Caco-2 (cell line): Measurements from ENCODE around the gene SCUBE3. TPM values are rescaled to one million over a fixed set of nuclear protein-coding genes. Genes with fewer than 3 reads are reported as not detected.

Experiments
- BruUV-seq: library from RNA; stranded (reverse); fragments of 400-500 nt; replicated peaks from 2 replicates; lab custom pipeline; 2021; lab: Mats Ljungman, UMichigan
- CTCF ChIA-PET: fragments of 300-600 bp; sonication (Branson Sonifier 250); formaldehyde crosslinking; loops from one replicate; lab custom pipeline; 2022; ENCODE audit warnings: antibody characterized with exemption; lab: Charles Lee
- POLR2A ChIA-PET: fragments of 300-600 bp; sonication (Branson Sonifier 250); formaldehyde crosslinking; loops from one replicate; lab custom pipeline; 2022; ENCODE audit warnings: antibody characterized with exemption; lab: Charles Lee
- DNase-seq, 2 experiments: peaks; one replicate each; pipeline versions ENCODE4 v3.0.0 to v3.0.0-alpha.2; 2020 to 2022
- H3K27me3 ChIP-seq: replicated peaks from 2 replicates; pipeline ENCODE4 v1.6.0; 2011; ENCODE audit warnings: low read length; ENCODE audit not compliant: control insufficient read depth, insufficient read depth
- H3K36me3 ChIP-seq: 2 replicates; pipeline ENCODE4 v1.5.1; 2011; ENCODE audit warnings: low read length; ENCODE audit not compliant: control insufficient read depth, insufficient read depth
- H3K4me1 ChIP-seq: fragments of 250-450 bp; sonication (Bioruptor Pico); 2 replicates; pipeline ENCODE4 v1.5.1; 2020; ENCODE audit warnings: mild to moderate bottlenecking
- H3K4me3 ChIP-seq: 2 replicates; pipeline ENCODE4 v1.5.1; 2011; ENCODE audit warnings: low read depth, mild to moderate bottlenecking, control low read depth, low read length
- H3K9me3 ChIP-seq: fragments of 250-450 bp; sonication (Bioruptor Pico); 2 replicates; pipeline ENCODE4 v1.5.1; 2020; ENCODE audit warnings: mild to moderate bottlenecking, moderate library complexity
- H3K27ac Mint-ChIP-seq: one replicate; pipeline ENCODE4 v1.8.0; 2022; ENCODE audit warnings: mixed read lengths; ENCODE audit not compliant: unreplicated experiment
- H3K27me3 Mint-ChIP-seq: one replicate; pipeline ENCODE4 v1.8.0; 2022; ENCODE audit warnings: mixed read lengths; ENCODE audit not compliant: insufficient read depth, unreplicated experiment
- H3K36me3 Mint-ChIP-seq: one replicate; pipeline ENCODE4 v1.8.0; 2022; ENCODE audit warnings: mild to moderate bottlenecking, mixed read lengths; ENCODE audit not compliant: insufficient read depth, unreplicated experiment
- H3K4me1 Mint-ChIP-seq: one replicate; pipeline ENCODE4 v1.8.0; 2022; ENCODE audit warnings: low read depth, mixed read lengths; ENCODE audit not compliant: unreplicated experiment
- H3K4me3 Mint-ChIP-seq: one replicate; pipeline ENCODE4 v1.8.0; 2022; ENCODE audit warnings: mild to moderate bottlenecking, moderate library complexity, mixed read lengths; ENCODE audit not compliant: unreplicated experiment
- H3K9me3 Mint-ChIP-seq: one replicate; pipeline ENCODE4 v1.8.0; 2022; ENCODE audit warnings: mixed read lengths; ENCODE audit not compliant: unreplicated experiment
- intact Hi-C: fragments of 100-400 bp; cut with micrococcal nuclease; formaldehyde crosslinking; loops from one replicate; pipeline ENCODE4 v1.10.0; 2022; ENCODE audit not compliant: unreplicated experiment
- total RNA-seq: library from RNA; stranded (reverse); gene quantifications from 2 replicates; pipeline ENCODE4 v1.2.3, GENCODE V29; 2022
- TF ChIP-seq, protein P1 (sequence below), 2 experiments: fragments of 200-600 bp in 1 of 2; IDR thresholded peaks; 1 replicate in 1 of 2; 2 replicates in 1 of 2; pipeline versions ENCODE4 v1.5.1 to v1.8.0; 2011 to 2022; ENCODE audit warnings: antibody characterized with exemption in 1 of 2, control low read depth in 1 of 2, inconsistent platforms in 1 of 2, low read depth in 1 of 2, low read length in 1 of 2, mild to moderate bottlenecking in 1 of 2, moderate library complexity in 1 of 2; ENCODE audit not compliant: insufficient read depth in 1 of 2, severe bottlenecking in 1 of 2, unreplicated experiment in 1 of 2

The SCUBE3 gene
- total RNA-seq, 1 experiment from 2014 or later, result 1.3 TPM

DNA sequence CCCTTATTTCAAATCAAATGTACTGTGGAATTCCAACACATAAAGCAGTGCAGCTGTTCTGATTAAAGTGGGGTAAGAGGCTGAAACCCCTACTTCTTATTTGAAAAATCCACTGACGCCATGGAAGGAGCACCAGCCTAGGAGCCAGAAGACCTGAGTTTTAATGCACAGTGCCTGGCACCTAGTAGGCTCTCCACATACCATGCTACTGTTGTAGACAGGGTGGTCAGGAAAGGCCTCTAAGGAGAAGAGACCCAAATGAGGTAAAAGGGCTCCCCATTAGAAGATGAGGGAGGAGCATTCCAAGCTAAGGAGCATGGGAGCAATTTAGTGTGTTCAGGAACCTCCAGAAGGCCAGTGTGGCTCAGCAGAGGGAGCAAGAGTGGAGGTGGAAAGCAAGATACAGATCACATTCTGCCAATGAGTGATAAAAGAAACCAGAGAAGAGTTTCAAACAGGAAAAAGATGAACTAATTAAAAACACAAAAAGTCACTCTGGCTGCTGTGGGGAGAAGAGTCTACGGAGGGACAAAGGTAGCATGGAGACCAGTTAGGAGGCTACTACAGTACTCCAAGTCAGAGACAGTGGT, 34.0 kb downstream of the SCUBE3 start:
- intact Hi-C loops, result no loop called here
- H3K36me3 Mint-ChIP-seq, result no peaks in the 10 kb centered on the region
- ChIA-PET POLR2A (no interaction called here), CTCF (no interaction called here)
- H3K27ac Mint-ChIP-seq, result peak overlapping the region; percentile 3
- no peaks in the 10 kb centered on the region for H3K9me3 Mint-ChIP-seq
- no peak overlapping the region for H3K4me3 Mint-ChIP-seq
- Histone ChIP-seq H3K27me3 (no peaks in the 10 kb centered on the region), H3K4me1 (no peaks in the 10 kb centered on the region), H3K36me3 (no peaks in the 10 kb centered on the region; the same call in 1 of the 2 replicates), H3K9me3 (no peaks in the 10 kb centered on the region), H3K4me3 (no peak overlapping the region)
- DNase-seq, result no peak
- H3K4me1 Mint-ChIP-seq, result no peaks in the 10 kb centered on the region
- TF ChIP-seq, protein P1, sequence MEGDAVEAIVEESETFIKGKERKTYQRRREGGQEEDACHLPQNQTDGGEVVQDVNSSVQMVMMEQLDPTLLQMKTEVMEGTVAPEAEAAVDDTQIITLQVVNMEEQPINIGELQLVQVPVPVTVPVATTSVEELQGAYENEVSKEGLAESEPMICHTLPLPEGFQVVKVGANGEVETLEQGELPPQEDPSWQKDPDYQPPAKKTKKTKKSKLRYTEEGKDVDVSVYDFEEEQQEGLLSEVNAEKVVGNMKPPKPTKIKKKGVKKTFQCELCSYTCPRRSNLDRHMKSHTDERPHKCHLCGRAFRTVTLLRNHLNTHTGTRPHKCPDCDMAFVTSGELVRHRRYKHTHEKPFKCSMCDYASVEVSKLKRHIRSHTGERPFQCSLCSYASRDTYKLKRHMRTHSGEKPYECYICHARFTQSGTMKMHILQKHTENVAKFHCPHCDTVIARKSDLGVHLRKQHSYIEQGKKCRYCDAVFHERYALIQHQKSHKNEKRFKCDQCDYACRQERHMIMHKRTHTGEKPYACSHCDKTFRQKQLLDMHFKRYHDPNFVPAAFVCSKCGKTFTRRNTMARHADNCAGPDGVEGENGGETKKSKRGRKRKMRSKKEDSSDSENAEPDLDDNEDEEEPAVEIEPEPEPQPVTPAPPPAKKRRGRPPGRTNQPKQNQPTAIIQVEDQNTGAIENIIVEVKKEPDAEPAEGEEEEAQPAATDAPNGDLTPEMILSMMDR (IDR thresholded peaks at IDR 0.05; ENCODE audit: insufficient read depth in 1 of 2, low read depth in 1 of 2, low read length in 1 of 2, severe bottlenecking in 1 of 2, unreplicated experiment in 1 of 2), result no peak
- no peaks in the 10 kb centered on the region for H3K27me3 Mint-ChIP-seq
- no TSS peak for BruUV-seq

GRCh38 chr6:35248300-35248699, 34.5 kb downstream of the SCUBE3 start:
- Mint-ChIP-seq H3K4me3 (no peak overlapping the region), H3K36me3 (no peaks in the 10 kb centered on the region), H3K9me3 (no peaks in the 10 kb centered on the region), H3K27ac (peak overlapping the region; percentile 3), H3K27me3 (no peaks in the 10 kb centered on the region), H3K4me1 (no peaks in the 10 kb centered on the region)
- TF ChIP-seq, protein P1 (IDR thresholded peaks at IDR 0.05; ENCODE audit: insufficient read depth in 1 of 2, low read depth in 1 of 2, low read length in 1 of 2, severe bottlenecking in 1 of 2, unreplicated experiment in 1 of 2), result no peak
- Histone ChIP-seq H3K4me1 (no peaks in the 10 kb centered on the region), H3K36me3 (no peaks in the 10 kb centered on the region; the same call in 1 of the 2 replicates), H3K4me3 (no peak overlapping the region), H3K9me3 (no peaks in the 10 kb centered on the region), H3K27me3 (no peaks in the 10 kb centered on the region)
- no TSS peak for BruUV-seq
- ChIA-PET POLR2A (no interaction called here), CTCF (no interaction called here)
- intact Hi-C loops, result no loop called here
- no peak for DNase-seq

- POLR2A ChIA-PET, result no interaction called here
- Mint-ChIP-seq H3K4me3 (no peak overlapping the region), H3K36me3 (no peaks in the 10 kb centered on the region), H3K4me1 (no peaks in the 10 kb centered on the region), H3K9me3 (no peaks in the 10 kb centered on the region), H3K27ac (no peak overlapping the region), H3K27me3 (no peaks in the 10 kb centered on the region)
- CTCF ChIA-PET, result interaction anchor here (0.7 kb wide), 1 partner anchor 10 kb away, joined by 4 read pairs; the partner anchor contains the start of gene ZNF76
- H3K4me1 ChIP-seq, result no peaks in the 10 kb centered on the region
- intact Hi-C loops, result no loop called here
- no peaks in the 10 kb centered on the region for H3K9me3 ChIP-seq
- H3K4me3 ChIP-seq, result no peak overlapping the region
- no peaks in the 10 kb centered on the region; the same call in 1 of the 2 replicates for H3K36me3 ChIP-seq
- no peaks in the 10 kb centered on the region for H3K27me3 ChIP-seq
- DNase-seq, result no peak
- TF ChIP-seq, protein P1 (IDR thresholded peaks at IDR 0.05; ENCODE audit: insufficient read depth in 1 of 2, low read depth in 1 of 2, low read length in 1 of 2, severe bottlenecking in 1 of 2, unreplicated experiment in 1 of 2), result no peak
- BruUV-seq, result no TSS peak
These were observed 35.2 kb downstream of the SCUBE3 start for GRCh38 chr6:35248965-35249364.
